Caco-2 (cell line): Measurements from ENCODE around the gene DPM2. TPM values are rescaled to one million over a fixed set of nuclear protein-coding genes. Genes with fewer than 3 reads are reported as not detected.

Experiments used
- BruUV-seq: library from RNA; stranded (reverse); fragments of 400-500 nt; replicated peaks from 2 replicates; lab custom pipeline; 2021; lab: Mats Ljungman, UMichigan
- CTCF ChIA-PET: fragments of 300-600 bp; sonication (Branson Sonifier 250); formaldehyde crosslinking; loops from one replicate; lab custom pipeline; 2022; ENCODE audit warnings: antibody characterized with exemption; lab: Charles Lee
- POLR2A ChIA-PET: fragments of 300-600 bp; sonication (Branson Sonifier 250); formaldehyde crosslinking; loops from one replicate; lab custom pipeline; 2022; ENCODE audit warnings: antibody characterized with exemption; lab: Charles Lee
- DNase-seq, 2 experiments: peaks; one replicate each; pipeline versions ENCODE4 v3.0.0 to v3.0.0-alpha.2; 2020 to 2022
- H3K27me3 ChIP-seq: replicated peaks from 2 replicates; pipeline ENCODE4 v1.6.0; 2011; ENCODE audit warnings: low read length; ENCODE audit not compliant: control insufficient read depth, insufficient read depth
- H3K36me3 ChIP-seq: 2 replicates; pipeline ENCODE4 v1.5.1; 2011; ENCODE audit warnings: low read length; ENCODE audit not compliant: control insufficient read depth, insufficient read depth
- H3K4me1 ChIP-seq: fragments of 250-450 bp; sonication (Bioruptor Pico); 2 replicates; pipeline ENCODE4 v1.5.1; 2020; ENCODE audit warnings: mild to moderate bottlenecking
- H3K4me3 ChIP-seq: 2 replicates; pipeline ENCODE4 v1.5.1; 2011; ENCODE audit warnings: low read depth, mild to moderate bottlenecking, control low read depth, low read length
- H3K9me3 ChIP-seq: fragments of 250-450 bp; sonication (Bioruptor Pico); 2 replicates; pipeline ENCODE4 v1.5.1; 2020; ENCODE audit warnings: mild to moderate bottlenecking, moderate library complexity
- H3K27ac Mint-ChIP-seq: one replicate; pipeline ENCODE4 v1.8.0; 2022; ENCODE audit warnings: mixed read lengths; ENCODE audit not compliant: unreplicated experiment
- H3K27me3 Mint-ChIP-seq: one replicate; pipeline ENCODE4 v1.8.0; 2022; ENCODE audit warnings: mixed read lengths; ENCODE audit not compliant: insufficient read depth, unreplicated experiment
- H3K36me3 Mint-ChIP-seq: one replicate; pipeline ENCODE4 v1.8.0; 2022; ENCODE audit warnings: mild to moderate bottlenecking, mixed read lengths; ENCODE audit not compliant: insufficient read depth, unreplicated experiment
- H3K4me1 Mint-ChIP-seq: one replicate; pipeline ENCODE4 v1.8.0; 2022; ENCODE audit warnings: low read depth, mixed read lengths; ENCODE audit not compliant: unreplicated experiment
- H3K4me3 Mint-ChIP-seq: one replicate; pipeline ENCODE4 v1.8.0; 2022; ENCODE audit warnings: mild to moderate bottlenecking, moderate library complexity, mixed read lengths; ENCODE audit not compliant: unreplicated experiment
- H3K9me3 Mint-ChIP-seq: one replicate; pipeline ENCODE4 v1.8.0; 2022; ENCODE audit warnings: mixed read lengths; ENCODE audit not compliant: unreplicated experiment
- CTCF ChIP-seq, 2 experiments: fragments of 200-600 bp in 1 of 2; IDR thresholded peaks; 1 replicate in 1 of 2; 2 replicates in 1 of 2; pipeline versions ENCODE4 v1.5.1 to v1.8.0; 2011 to 2022; ENCODE audit warnings: antibody characterized with exemption in 1 of 2, control low read depth in 1 of 2, inconsistent platforms in 1 of 2, low read depth in 1 of 2, low read length in 1 of 2, mild to moderate bottlenecking in 1 of 2, moderate library complexity in 1 of 2; ENCODE audit not compliant: insufficient read depth in 1 of 2, severe bottlenecking in 1 of 2, unreplicated experiment in 1 of 2
- intact Hi-C: fragments of 100-400 bp; cut with micrococcal nuclease; formaldehyde crosslinking; loops from one replicate; pipeline ENCODE4 v1.10.0; 2022; ENCODE audit not compliant: unreplicated experiment
- total RNA-seq: library from RNA; stranded (reverse); gene quantifications from 2 replicates; pipeline ENCODE4 v1.2.3, GENCODE V29; 2022

Gene DPM2
- total RNA-seq, 1 experiment from 2014 or later: 38.7 TPM

GRCh38 chr9:127925959-127926905 is 11.4 kb downstream of the DPM2 start:
- H3K27me3 Mint-ChIP-seq: peaks cover 8% of the 10 kb centered on the region
- TF ChIP-seq CTCF (IDR thresholded peaks at IDR 0.05; ENCODE audit: insufficient read depth in 1 of 2, low read depth in 1 of 2, low read length in 1 of 2, severe bottlenecking in 1 of 2, unreplicated experiment in 1 of 2): no peak
- intact Hi-C loops: no loop called here

GRCh38 chr9:127924736-127925444 is 12.8 kb downstream of the DPM2 start:
- Histone ChIP-seq H3K4me1 (peaks cover 6% of the 10 kb centered on the region), H3K27me3 (no peaks in the 10 kb centered on the region), H3K9me3 (no peaks in the 10 kb centered on the region), H3K36me3 (no peaks in the 10 kb centered on the region), H3K4me3 (no peak overlapping the region)
- Mint-ChIP-seq H3K4me3 (no peak overlapping the region), H3K27ac (no peak overlapping the region), H3K27me3 (peaks cover 8% of the 10 kb centered on the region), H3K9me3 (no peaks in the 10 kb centered on the region), H3K36me3 (peaks cover 20% of the 10 kb centered on the region), H3K4me1 (no peaks in the 10 kb centered on the region)
- ChIA-PET CTCF (interaction anchor here (0.6 to 1.3 kb wide), 3 partner anchors 8 to 340 kb away, joined by 3 to 8 read pairs (median 4); partner anchors contain the start of gene ST6GALNAC4), POLR2A (no interaction called here)
- BruUV-seq: no TSS peak
- no peak for DNase-seq
- intact Hi-C loops: no loop called here
- no peak for TF ChIP-seq CTCF (IDR thresholded peaks at IDR 0.05; ENCODE audit: insufficient read depth in 1 of 2, low read depth in 1 of 2, low read length in 1 of 2, severe bottlenecking in 1 of 2, unreplicated experiment in 1 of 2)

More at GRCh38 chr9:127925959-127926905, 11.4 kb downstream of the DPM2 start:
- Mint-ChIP-seq H3K9me3 (no peaks in the 10 kb centered on the region), H3K36me3 (peaks cover 33% of the 10 kb centered on the region), H3K4me1 (no peaks in the 10 kb centered on the region), H3K27ac (no peak overlapping the region), H3K4me3 (no peak overlapping the region)
- ChIA-PET POLR2A (no interaction called here), CTCF (interaction anchor here (0.6 to 1.5 kb wide), 4 partner anchors 9 to 918 kb away, joined by 3 to 8 read pairs (median 4); partner anchors contain the start of gene ST6GALNAC4)
- no TSS peak for BruUV-seq
- Histone ChIP-seq H3K9me3 (no peaks in the 10 kb centered on the region), H3K4me1 (peaks cover 15% of the 10 kb centered on the region), H3K27me3 (no peaks in the 10 kb centered on the region), H3K36me3 (no peaks in the 10 kb centered on the region), H3K4me3 (no peak overlapping the region)
- DNase-seq: no peak

GRCh38 chr9:127923771-127924170 is 13.9 kb downstream of the DPM2 start:
- CTCF ChIA-PET: interaction anchor here (0.6 to 1.4 kb wide), 2 partner anchors 13 to 112 kb away, joined by 3 to 4 read pairs; no protein-coding TSS in a partner anchor
- intact Hi-C loops: no loop called here
- Histone ChIP-seq H3K4me1 (peaks cover 10% of the 10 kb centered on the region), H3K36me3 (no peaks in the 10 kb centered on the region), H3K27me3 (no peaks in the 10 kb centered on the region), H3K9me3 (no peaks in the 10 kb centered on the region), H3K4me3 (no peak overlapping the region)
- H3K4me3 Mint-ChIP-seq: no peak overlapping the region
- TF ChIP-seq CTCF (IDR thresholded peaks at IDR 0.05; ENCODE audit: insufficient read depth in 1 of 2, low read depth in 1 of 2, low read length in 1 of 2, severe bottlenecking in 1 of 2, unreplicated experiment in 1 of 2): no peak
- no peaks in the 10 kb centered on the region for H3K9me3 Mint-ChIP-seq
- no peak overlapping the region for H3K27ac Mint-ChIP-seq
- peaks cover 8% of the 10 kb centered on the region for H3K27me3 Mint-ChIP-seq
- H3K36me3 Mint-ChIP-seq: peaks cover 10% of the 10 kb centered on the region
- POLR2A ChIA-PET: interaction anchor here (0.9 kb wide), 1 partner anchor 189 kb away, joined by 13 read pairs; the partner anchor contains the start of gene TOR2A
- DNase-seq: no peak
- peaks cover 6% of the 10 kb centered on the region for H3K4me1 Mint-ChIP-seq
- no TSS peak for BruUV-seq
